PFSK-1 (cell line): ENCODE measurements around the gene CPNE9.

Source experiments
- FOXP2 ChIP-seq: optimal IDR thresholded peaks from 2 replicates; pipeline ENCODE3; 2011; ENCODE audit warnings: borderline replicate concordance, control low read depth, inconsistent platforms; ENCODE audit not compliant: insufficient read depth; ENCODE audit errors: extremely low read length, extremely low read depth
- POLR2AphosphoS5 ChIP-seq: IDR thresholded peaks from 2 replicates; pipeline ENCODE4 v1.6.1; 2012; ENCODE audit warnings: low read depth, mild to moderate bottlenecking, control low read depth, low read length, moderate library complexity
- SIN3A ChIP-seq: IDR thresholded peaks from 2 replicates; pipeline ENCODE4 v1.6.1; 2012; ENCODE audit warnings: mild to moderate bottlenecking, low read length, moderate library complexity, borderline replicate concordance; ENCODE audit not compliant: insufficient read depth
- TAF1 ChIP-seq: IDR thresholded peaks from 2 replicates; pipeline ENCODE4 v1.6.1; 2012; ENCODE audit warnings: low read length, control low read depth, borderline replicate concordance; ENCODE audit not compliant: insufficient read depth
- TF ChIP-seq, protein P1 (sequence below), 2 experiments: IDR thresholded peaks; 2 replicates each; pipeline versions ENCODE4 v1.6.1 to v1.8.0; 2011 to 2012; ENCODE audit warnings: low read depth in 2 of 2, low read length in 2 of 2, control low read depth in 1 of 2, inconsistent platforms in 1 of 2, mild to moderate bottlenecking in 1 of 2, moderate library complexity in 1 of 2; ENCODE audit not compliant: insufficient read depth in 1 of 2

The CPNE9 gene

GRCh38 chr3:9686703-9687102 lies 16.9 kb upstream of the CPNE9 start:
- TF ChIP-seq, protein P1, sequence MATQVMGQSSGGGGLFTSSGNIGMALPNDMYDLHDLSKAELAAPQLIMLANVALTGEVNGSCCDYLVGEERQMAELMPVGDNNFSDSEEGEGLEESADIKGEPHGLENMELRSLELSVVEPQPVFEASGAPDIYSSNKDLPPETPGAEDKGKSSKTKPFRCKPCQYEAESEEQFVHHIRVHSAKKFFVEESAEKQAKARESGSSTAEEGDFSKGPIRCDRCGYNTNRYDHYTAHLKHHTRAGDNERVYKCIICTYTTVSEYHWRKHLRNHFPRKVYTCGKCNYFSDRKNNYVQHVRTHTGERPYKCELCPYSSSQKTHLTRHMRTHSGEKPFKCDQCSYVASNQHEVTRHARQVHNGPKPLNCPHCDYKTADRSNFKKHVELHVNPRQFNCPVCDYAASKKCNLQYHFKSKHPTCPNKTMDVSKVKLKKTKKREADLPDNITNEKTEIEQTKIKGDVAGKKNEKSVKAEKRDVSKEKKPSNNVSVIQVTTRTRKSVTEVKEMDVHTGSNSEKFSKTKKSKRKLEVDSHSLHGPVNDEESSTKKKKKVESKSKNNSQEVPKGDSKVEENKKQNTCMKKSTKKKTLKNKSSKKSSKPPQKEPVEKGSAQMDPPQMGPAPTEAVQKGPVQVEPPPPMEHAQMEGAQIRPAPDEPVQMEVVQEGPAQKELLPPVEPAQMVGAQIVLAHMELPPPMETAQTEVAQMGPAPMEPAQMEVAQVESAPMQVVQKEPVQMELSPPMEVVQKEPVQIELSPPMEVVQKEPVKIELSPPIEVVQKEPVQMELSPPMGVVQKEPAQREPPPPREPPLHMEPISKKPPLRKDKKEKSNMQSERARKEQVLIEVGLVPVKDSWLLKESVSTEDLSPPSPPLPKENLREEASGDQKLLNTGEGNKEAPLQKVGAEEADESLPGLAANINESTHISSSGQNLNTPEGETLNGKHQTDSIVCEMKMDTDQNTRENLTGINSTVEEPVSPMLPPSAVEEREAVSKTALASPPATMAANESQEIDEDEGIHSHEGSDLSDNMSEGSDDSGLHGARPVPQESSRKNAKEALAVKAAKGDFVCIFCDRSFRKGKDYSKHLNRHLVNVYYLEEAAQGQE (IDR thresholded peaks at IDR 0.05; ENCODE audit: insufficient read depth in 1 of 2, low read depth in 2 of 2, low read length in 2 of 2), result no peak
- no peak for TF ChIP-seq POLR2AphosphoS5
- TF ChIP-seq FOXP2, result no peak
- no peak for TF ChIP-seq TAF1
- no peak for TF ChIP-seq SIN3A

GRCh38 chr3:9687514-9687913 lies 16.1 kb upstream of the CPNE9 start:
- TF ChIP-seq, protein P1 (IDR thresholded peaks at IDR 0.05; ENCODE audit: insufficient read depth in 1 of 2, low read depth in 2 of 2, low read length in 2 of 2), result no peak
- TF ChIP-seq TAF1 (no peak), POLR2AphosphoS5 (no peak), FOXP2 (no peak), SIN3A (no peak)

- no peak for TF ChIP-seq FOXP2
- no peak for TF ChIP-seq POLR2AphosphoS5
- TF ChIP-seq SIN3A, result no peak
These were observed 14.7 kb upstream of the CPNE9 start for GRCh38 chr3:9688961-9689360.

DNA sequence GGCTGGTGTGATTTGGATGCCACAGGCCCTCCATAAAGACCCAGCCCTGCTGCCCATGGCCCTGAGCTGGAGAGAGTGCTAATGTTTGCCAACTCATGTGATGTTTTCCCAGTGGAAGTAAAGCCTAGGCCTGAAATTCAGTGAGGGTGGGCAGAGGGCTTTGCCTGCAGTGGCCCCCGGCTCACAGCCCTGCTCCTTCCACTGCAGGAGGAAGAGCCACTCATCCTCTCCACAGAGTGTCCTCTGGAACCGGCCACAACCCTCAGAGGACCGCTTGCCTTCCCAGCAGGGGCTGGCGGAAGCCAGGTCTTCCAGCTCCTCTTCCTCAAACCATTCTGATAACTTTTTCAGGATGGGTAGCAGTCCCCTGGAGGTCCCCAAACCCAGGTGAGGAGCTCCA lies 13.9 kb upstream of the CPNE9 start:
- TF ChIP-seq POLR2AphosphoS5, result no peak
- no peak for TF ChIP-seq FOXP2
- no peak for TF ChIP-seq TAF1
- TF ChIP-seq SIN3A, result no peak
- TF ChIP-seq, protein P1 (IDR thresholded peaks at IDR 0.05; ENCODE audit: insufficient read depth in 1 of 2, low read depth in 2 of 2, low read length in 2 of 2), result no peak

DNA sequence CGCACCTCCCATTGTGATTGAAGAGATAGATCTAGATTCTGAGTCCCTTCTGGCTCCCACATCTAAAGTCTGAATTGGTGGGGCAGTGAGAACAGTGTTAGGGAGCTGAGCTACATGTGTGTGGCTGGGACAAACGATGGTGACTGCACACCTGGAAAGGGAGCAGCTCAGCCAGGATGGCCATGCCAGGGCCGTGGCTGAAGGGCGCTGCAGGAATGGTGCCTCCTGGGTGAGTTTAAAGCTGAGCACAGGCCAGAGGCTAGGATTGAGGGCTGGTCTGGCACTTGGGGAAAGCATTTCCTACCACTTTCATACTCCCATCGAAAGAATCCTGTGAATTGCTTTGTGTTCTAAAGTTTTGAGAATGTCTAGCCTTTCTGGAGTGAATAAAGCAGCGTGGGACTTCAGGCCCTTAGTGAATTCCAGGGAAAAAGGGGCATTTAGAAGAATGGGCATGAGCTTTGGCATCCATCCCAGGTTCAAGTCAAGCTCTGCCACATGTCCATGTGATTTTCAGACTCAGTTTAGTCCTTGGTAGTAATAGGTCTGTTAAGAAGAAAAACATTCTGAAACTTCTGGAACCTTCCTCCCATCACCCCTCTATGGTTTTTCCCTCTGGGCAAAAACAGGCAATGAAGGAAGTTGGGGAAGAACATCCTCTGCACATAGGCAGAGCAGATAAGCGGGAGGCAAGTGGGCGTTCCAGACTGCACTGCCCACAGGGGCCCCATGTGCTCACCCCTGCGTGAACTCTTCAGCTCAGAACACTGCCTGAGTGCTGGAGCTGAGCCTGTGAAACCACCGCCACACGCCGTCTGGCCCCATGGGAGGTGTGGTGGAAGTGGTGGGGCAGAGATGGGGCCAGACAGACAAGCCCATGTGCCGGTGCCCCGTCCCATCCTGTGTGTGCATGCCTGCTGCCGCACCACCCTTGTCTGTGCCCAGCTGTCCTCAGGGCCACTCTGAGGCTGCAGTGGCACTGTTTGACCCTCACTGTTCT lies 12.9 kb upstream of the CPNE9 start:
- TF ChIP-seq TAF1, result no peak
- TF ChIP-seq, protein P1 (IDR thresholded peaks at IDR 0.05; ENCODE audit: insufficient read depth in 1 of 2, low read depth in 2 of 2, low read length in 2 of 2), result no peak
- TF ChIP-seq SIN3A, result no peak
- no peak for TF ChIP-seq POLR2AphosphoS5
- no peak for TF ChIP-seq FOXP2
